Endothelial cell of umbilical vein (primary cell): ENCODE data around the gene PUM2.

Experiments
- EZH2 ChIP-seq: IDR thresholded peaks from 2 replicates; pipeline ENCODE4 v1.6.1; 2012; ENCODE audit warnings: borderline replicate concordance, low read depth, mild to moderate bottlenecking, moderate library complexity, low read length, inconsistent platforms; ENCODE audit not compliant: severe bottlenecking
- POLR2A ChIP-seq: IDR thresholded peaks from 2 replicates; pipeline ENCODE4 v1.6.1; 2012; ENCODE audit warnings: low read depth, mild to moderate bottlenecking, control low read depth, low read length
- POLR2AphosphoS5 ChIP-seq: IDR thresholded peaks from 2 replicates; pipeline ENCODE4 v1.6.1; 2012; ENCODE audit warnings: low read depth, mild to moderate bottlenecking, control low read depth, low read length, moderate library complexity; ENCODE audit not compliant: insufficient read depth
- TF ChIP-seq, protein P1 (sequence below), 2 donors: IDR thresholded peaks; 1 replicate in 1 of 2; 2 replicates in 1 of 2; pipeline ENCODE4 v1.5.1; 2011; ENCODE audit warnings: low read length in 2 of 2, mild to moderate bottlenecking in 2 of 2, moderate library complexity in 2 of 2, control low read depth in 1 of 2, inconsistent platforms in 1 of 2, low read depth in 1 of 2; ENCODE audit not compliant: insufficient read depth in 1 of 2; ENCODE audit errors: extremely low read depth in 1 of 2

DNA sequence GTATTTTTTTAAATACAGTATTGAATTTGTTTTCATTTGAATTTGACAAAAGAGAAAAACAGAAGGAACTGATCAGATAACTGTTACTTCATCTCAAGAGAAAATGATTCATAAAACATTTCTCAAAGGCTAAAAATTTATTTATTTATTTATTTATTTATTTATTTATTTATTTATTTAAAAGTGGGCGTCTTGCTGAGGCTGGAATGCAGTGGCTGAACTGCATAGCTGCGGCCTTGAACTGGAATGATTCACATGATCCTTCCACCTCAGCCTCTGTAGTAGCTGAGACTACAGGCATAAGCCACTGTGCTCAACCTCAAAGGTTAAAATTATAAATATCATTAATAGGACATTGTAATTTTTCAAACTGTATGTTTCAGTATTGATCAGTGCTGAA lies 4.5 kb upstream of the PUM2 start:
- TF ChIP-seq, protein P1, sequence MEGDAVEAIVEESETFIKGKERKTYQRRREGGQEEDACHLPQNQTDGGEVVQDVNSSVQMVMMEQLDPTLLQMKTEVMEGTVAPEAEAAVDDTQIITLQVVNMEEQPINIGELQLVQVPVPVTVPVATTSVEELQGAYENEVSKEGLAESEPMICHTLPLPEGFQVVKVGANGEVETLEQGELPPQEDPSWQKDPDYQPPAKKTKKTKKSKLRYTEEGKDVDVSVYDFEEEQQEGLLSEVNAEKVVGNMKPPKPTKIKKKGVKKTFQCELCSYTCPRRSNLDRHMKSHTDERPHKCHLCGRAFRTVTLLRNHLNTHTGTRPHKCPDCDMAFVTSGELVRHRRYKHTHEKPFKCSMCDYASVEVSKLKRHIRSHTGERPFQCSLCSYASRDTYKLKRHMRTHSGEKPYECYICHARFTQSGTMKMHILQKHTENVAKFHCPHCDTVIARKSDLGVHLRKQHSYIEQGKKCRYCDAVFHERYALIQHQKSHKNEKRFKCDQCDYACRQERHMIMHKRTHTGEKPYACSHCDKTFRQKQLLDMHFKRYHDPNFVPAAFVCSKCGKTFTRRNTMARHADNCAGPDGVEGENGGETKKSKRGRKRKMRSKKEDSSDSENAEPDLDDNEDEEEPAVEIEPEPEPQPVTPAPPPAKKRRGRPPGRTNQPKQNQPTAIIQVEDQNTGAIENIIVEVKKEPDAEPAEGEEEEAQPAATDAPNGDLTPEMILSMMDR (IDR thresholded peaks at IDR 0.05; ENCODE audit: extremely low read depth in 1 of 2, insufficient read depth in 1 of 2, low read depth in 1 of 2, low read length in 2 of 2), result no peak
- no peak for TF ChIP-seq POLR2AphosphoS5
- no peak for TF ChIP-seq POLR2A
- TF ChIP-seq EZH2, result no peak
